NCI-H2029 treated with DMSO at 0.1 percent for 48 hours (cell line): ENCODE measurements around the gene TRAF5.

Experiments
- DNase-seq: peaks from one replicate; lab custom pipeline; 2025; lab: John Stamatoyannopoulos, UW

TRAF5 gene

DNA sequence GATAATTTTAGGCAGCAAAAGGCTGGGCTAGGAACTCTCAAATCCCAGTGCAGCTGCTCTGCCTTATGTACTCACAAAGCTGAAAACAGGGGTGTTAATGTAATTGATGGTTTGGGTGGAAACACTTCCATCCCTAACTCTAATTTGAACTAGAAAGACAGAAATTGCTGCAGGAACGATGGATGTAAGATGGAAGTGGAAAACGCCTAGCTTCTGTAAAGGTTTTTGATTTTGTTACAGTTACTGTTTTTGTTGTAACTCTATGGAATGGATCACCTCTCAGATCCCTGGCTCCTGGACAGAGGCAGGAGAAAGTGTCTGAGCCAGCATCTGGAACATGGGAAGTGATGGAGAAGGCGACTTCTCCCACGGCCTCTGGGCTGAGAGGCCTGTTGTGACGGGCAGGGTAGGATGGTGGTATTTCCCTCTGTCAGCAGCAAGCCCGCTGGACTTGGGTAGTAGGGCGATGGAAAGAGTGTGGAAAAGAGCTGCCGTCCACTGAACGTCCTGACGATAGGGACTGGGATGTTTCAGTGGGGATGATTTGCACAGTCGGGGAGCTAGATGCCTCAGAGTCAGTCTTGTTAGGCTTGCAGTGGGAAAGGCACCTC, 1.6 kb downstream of the TRAF5 start:
- no peak for DNase-seq

DNA sequence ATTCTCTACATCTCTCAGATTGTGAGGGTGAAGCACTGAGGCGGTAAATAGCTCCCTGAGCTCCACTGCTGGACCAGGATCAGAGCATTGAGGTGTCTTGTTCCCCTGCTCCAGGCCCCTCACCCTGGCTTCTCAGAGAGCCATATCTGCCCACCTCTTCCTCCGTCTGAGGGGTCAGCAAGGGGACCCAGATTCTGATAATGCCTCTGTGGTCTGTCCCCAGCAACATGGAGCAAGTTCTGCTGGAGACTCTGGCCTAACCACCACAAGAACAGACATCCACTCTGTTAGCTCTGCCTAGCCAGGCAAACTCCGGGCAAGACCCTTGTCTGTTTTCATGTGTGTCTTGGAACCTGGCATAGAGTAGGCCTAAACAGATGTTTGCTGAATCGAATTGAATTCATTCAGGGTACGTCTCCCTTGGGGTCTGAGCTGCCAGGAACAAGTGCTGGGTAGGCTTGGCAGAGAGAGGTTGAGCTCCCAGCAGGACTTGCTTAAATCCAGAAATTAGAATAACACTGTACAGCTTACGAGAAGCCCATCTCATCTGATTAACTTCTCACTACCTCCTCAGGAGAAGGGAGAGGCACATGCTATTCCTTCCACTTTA, 2.3 kb downstream of the TRAF5 start:
- DNase-seq = no peak

- DNase-seq = no peak
Observed at GRCh38 chr1:211329764-211330201, 3.1 kb downstream of the TRAF5 start.

GRCh38 chr1:211330282-211330936, 3.8 kb downstream of the TRAF5 start:
- DNase-seq = no peak

DNA sequence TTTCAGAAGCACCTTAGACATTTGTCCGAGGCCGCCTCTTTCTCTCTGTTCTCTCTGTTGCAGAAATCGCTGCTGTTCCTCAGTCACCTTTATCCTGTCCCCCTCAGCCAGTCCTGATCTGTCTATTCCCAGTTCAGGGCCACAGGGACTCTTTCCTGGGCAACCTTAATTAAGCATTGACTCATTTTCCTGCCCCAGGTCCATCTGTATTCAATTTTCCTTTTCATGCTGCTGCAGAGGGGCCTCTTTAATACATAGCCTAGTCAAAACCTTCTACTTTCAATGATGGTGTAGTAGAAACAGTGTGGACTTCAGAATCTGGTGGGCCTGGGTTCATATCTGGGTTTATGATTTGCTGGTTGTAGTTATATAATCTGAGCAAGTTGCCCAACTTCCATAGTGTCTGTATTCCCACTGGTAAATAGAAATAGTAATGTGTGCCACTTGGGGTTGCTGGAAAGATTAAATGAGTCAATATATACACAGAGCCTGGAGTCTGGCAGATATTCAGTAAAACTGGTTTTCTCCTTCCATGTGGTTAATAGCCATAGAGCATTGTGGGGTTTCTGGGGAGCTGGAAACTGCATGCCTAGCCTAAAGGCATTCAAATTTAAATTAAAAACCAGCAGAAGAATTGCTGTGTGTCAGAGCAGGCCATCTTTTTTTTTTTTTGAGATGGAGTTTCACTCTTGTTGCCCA, 4.5 kb downstream of the TRAF5 start:
- no peak for DNase-seq

DNA sequence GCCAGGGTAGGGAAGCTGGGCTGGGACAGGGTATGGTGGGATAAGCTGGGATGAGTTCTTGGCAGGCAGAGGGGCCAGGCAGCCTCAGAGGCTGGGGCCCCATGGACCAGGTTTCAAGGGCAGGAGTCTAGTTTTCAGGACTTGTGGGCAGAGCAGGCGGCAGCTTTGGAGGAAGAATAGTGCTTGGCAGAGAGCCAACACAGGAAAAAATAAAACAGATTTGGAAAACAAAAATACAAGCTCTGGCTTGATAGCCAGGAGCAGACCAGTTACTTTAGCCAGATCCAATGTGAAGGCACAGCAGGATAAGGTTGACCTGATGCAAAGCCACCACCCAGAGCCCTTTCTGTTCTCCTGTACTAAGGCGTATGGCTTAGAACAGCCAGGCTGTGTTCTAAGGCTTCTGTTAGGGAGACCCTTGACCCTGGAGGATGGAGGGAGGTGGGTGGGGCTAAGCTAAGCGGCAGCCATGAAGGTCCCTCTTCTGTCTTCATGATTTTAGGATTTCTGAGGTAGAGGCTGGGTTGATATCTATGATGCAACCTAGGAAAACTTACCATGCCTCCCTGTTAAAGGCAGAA, 5.5 kb downstream of the TRAF5 start:
- no peak for DNase-seq

DNA sequence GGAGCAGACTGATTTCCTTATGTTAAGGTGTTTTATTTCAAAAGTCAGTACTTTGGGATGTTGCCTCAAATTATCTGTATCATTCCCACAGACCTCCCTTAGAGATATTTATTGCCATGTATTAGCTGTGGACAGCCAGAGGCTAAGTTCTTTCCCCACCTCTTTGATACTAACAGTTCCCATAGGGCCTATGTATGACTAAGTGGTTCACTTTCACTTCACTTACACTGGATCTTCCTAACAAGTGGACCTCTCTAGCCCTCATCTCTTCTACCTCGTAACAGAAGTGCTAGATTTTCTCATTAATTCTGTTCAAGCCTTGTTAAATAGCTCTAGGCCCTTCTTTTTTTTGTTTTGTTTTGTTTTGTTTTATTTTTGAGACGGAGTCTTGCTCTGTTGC, 6.2 kb downstream of the TRAF5 start:
- no peak for DNase-seq

DNA sequence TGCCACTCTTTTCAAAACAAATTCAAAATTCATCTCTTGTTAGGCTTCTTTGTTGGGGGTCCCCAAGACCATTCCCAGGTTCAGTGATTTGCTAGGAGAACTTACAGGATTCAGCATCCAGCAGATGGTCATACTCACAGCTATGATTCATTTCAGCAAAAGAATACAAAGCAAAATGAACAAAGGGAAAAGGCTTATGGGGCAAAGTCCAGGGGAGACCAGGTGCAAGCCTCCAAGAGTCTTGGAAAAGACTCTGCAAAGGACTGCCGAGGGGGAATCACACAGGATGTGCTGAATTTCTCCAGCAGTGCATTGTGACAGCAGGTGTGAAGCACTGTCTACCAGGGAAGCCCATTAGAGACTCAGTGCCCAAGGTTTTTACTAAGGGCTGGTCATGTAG, 7.3 kb downstream of the TRAF5 start:
- no peak for DNase-seq

GRCh38 chr1:211334986-211335385, 8.4 kb downstream of the TRAF5 start:
- DNase-seq = no peak

DNA sequence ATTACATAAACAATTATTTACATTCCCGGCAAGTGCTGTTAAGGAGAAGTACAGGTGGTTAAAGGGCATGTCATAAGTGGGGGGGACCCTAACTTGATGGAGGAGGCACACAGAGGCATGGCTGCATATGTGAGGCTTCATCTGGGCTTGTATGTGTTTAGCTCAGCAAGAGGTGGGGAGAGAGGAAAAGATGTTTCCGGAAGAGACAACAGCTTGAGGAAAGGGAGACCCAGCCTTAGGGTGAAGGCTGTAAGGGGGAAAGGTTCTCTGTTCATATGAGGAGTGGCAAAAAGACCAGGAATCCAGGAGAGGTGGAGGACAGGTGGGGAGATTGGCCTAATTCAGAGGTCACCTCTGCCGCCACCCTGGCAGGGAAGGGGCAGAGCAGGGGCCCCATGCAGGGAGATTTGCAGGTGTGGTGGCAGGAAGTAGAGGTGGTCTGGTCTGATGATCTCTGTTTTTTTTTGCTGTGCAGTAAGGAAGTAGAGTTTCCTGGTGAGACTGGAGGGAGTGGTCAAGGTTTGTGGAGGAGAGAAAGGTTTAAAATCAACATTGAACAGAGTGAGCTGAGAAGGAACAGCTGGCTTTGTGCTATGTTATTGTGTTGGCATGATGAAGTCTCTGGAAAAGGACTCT, 9.0 kb downstream of the TRAF5 start:
- no peak for DNase-seq

GRCh38 chr1:211336161-211336560, 9.5 kb downstream of the TRAF5 start:
- DNase-seq = no peak

- DNase-seq = no peak
Observed at GRCh38 chr1:211336775-211337174, 10.1 kb downstream of the TRAF5 start.

DNA sequence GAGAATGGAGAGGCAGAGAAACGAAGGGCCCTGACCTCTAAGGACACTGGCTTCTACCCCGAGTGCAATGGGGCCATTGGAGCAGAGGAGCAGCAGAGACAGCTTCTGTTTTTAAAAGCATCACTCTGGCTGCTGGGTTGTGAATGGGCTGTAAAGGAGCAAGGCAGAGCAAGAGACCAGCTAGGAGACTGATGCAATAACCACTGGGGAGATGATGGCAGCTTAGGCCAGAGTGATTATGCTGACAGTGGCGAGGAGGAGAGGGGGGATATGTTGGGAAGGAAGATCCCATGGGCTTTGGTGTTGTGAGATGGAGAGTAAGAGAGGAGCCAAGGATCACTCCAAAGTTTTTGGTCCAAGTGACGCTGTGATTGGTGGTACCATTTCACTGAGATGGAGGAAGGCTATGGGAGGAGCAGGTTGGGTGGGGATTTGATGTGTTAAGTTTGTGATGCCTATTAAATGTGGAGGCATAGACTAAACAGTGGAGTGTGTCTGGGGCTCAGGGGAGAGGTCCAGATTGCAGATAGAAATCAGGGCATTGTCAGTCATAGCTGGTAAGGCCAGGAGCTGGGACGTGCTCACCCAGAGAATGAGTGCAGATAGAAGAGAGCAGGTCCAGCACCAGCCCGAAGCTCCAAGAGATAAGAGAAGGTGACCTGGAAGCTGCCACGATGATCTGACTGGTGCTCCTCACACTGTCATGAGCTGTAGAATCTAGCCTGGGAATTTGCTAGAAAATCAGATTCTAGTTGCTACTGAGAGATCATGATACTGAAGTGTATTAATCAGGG, 11.0 kb downstream of the TRAF5 start:
- no peak for DNase-seq

- DNase-seq = no peak
Observed at GRCh38 chr1:211338224-211338620, 11.6 kb downstream of the TRAF5 start.

DNA sequence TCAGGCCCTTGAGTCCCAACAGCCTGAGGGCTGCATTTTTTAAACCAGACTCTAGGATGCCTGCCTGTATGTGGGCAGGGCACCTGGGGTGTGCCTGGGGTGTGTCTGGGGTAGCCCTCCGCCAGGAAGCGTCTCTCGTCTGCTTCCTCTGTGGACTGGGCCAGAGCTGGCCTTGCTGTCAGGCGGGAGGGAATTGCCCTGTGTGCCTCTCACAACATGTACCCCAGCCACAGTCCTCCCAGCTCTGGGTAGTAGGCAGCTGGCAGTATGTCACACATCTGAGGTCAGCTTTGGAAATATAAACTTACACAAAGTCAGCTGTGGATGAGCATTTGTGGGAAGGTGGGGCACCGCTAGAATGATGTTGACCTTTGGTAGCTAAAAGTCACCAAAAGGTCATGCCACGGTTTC, 13.0 kb downstream of the TRAF5 start:
- no peak for DNase-seq

GRCh38 chr1:211340622-211341507, 14.2 kb downstream of the TRAF5 start:
- no peak for DNase-seq

DNA sequence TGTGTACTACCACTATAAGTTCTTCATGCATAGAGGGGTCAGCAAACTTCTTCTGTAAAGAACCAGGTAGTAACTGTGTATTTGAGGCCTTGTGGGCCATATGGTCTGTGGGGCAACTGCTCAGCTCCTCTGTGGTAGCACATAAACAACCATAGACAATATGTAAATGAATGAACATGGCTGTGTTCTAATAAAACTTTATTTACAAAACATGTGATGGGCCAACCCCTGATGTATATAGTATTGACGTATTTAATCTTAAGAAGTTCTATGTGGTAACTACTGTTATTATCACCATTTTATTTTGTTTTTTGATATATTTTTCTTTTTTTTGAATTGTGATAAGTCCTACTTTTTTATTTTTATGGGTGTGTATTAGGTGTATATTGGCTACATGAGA, 15.4 kb downstream of the TRAF5 start:
- DNase-seq = no peak

GRCh38 chr1:211343607-211344006, 17.0 kb downstream of the TRAF5 start:
- DNase-seq = no peak

DNA sequence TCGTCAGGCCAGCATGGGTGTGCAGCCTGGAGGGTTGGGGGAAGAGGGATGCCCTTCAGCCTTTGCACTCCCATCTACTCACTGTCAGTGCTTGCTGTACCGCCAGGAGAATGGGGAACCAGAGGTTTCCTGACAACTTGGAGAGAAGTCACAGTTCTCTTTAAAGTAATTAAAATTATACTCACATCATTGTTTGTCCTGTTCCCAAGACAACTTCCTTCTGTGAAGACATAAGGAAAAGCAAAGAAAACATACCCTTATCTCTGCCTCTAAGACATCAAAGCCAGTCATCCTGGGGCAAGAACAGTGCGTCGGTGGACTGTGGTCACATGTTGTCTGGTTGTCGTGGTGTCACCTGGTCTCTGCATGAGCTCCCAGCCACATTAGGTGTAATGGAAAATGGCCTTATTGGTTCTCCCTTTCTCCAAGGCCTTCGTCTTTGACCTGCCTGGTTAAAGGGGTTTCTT, 17.6 kb downstream of the TRAF5 start:
- DNase-seq = no peak

DNA sequence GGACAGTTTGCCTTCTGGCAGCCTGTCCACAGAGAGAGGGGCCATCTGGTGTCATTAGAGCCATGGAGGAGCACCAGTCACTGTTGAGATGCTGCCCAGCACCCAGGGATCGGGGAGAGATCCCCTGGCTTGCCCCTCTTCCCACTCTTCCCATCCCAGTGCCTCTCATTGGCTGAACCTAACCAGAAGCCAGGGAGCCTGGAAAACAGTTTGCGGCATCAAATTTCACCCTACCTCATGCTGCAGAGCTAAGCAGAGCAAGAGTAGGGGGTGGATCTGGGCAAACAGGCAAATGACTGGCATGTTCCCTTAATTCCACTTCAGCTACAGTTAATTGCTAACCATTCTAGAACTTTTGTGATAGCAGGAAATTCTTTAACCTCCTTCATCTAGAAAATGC, 19.1 kb downstream of the TRAF5 start:
- peak; percentile 24 for DNase-seq
